OCI-LY3 (cell line): ENCODE results near the gene PSME4.

ENCODE experiments used
- H2AFZ ChIP-seq: fragments of 200-600, 300-600 bp; shearing (Covaris generic); 2 replicates; pipeline ENCODE4 v1.6.0; 2014; ENCODE audit warnings: antibody characterized with exemption, low read depth, low read length
- H3K27ac ChIP-seq: fragments of 200-600, 300-600 bp; sonication (generic); 2 replicates; pipeline ENCODE4 v1.5.1; 2014; ENCODE audit warnings: mild to moderate bottlenecking, low read length, moderate library complexity, mixed read lengths
- H3K27me3 ChIP-seq: fragments of 200-600, 300-600 bp; sonication (generic); 2 replicates; pipeline ENCODE4 v1.6.1; 2014; ENCODE audit warnings: low read depth, low read length, mixed read lengths
- H3K36me3 ChIP-seq: fragments of 200-600, 300-600 bp; sonication (generic); replicated peaks from 2 replicates; pipeline ENCODE3; 2014; ENCODE audit warnings: low read depth, low read length, mixed read lengths
- H3K4me1 ChIP-seq: fragments of 300-600, 200-600 bp; sonication (generic); 2 replicates; pipeline ENCODE4 v1.6.1; 2014; ENCODE audit warnings: low read length, mixed read lengths
- H3K4me2 ChIP-seq: fragments of 200-600, 300-600 bp; sonication (generic); 2 replicates; pipeline ENCODE4 v1.6.1; 2014; ENCODE audit warnings: low read length, mixed read lengths
- H3K4me3 ChIP-seq: fragments of 300-600, 200-600 bp; sonication (generic); 2 replicates; pipeline ENCODE4 v1.5.1; 2014; ENCODE audit warnings: antibody characterized with exemption, mild to moderate bottlenecking, low read length, moderate library complexity
- H3K79me2 ChIP-seq: fragments of 300-600, 200-600 bp; shearing (Covaris generic); 2 replicates; pipeline ENCODE4 v1.6.1; 2014; ENCODE audit warnings: mild to moderate bottlenecking, low read length, mixed read lengths
- H3K9ac ChIP-seq: fragments of 300-600, 200-600 bp; shearing (Covaris generic); 2 replicates; pipeline ENCODE4 v1.6.0; 2014; ENCODE audit warnings: mild to moderate bottlenecking, low read length, moderate library complexity
- H3K9me3 ChIP-seq: fragments of 200-600, 300-600 bp; shearing (Covaris generic); 2 replicates; pipeline ENCODE4 v1.6.1; 2014; ENCODE audit warnings: low read length, mixed read lengths; ENCODE audit not compliant: insufficient read depth
- H4K20me1 ChIP-seq: fragments of 200-600, 300-600 bp; sonication (generic); 2 replicates; pipeline ENCODE4 v1.6.1; 2016; ENCODE audit warnings: low read length, mixed read lengths; ENCODE audit not compliant: insufficient read depth
- CTCF ChIP-seq: fragments of 200-600, 300-600 bp; sonication (generic); IDR thresholded peaks from 2 replicates; pipeline ENCODE4 v1.5.1; 2014; ENCODE audit warnings: antibody characterized with exemption, low read length, low read depth
- EZH2phosphoT487 ChIP-seq: fragments of 200-600 bp; shearing (Covaris generic); IDR thresholded peaks from 2 replicates; pipeline ENCODE4 v1.6.1; 2018; ENCODE audit warnings: antibody characterized with exemption, mixed run types, low read depth

Gene PSME4

GRCh38 chr2:53911434-53912189 is 59.2 kb downstream of the PSME4 start:
- Histone ChIP-seq H4K20me1 (no peaks in the 10 kb centered on the region), H3K4me2 (no peak overlapping the region), H2AFZ (no peak overlapping the region), H3K27ac (no peak overlapping the region), H3K36me3 (peaks cover 19% of the 10 kb centered on the region), H3K79me2 (no peaks in the 10 kb centered on the region), H3K4me3 (no peak overlapping the region), H3K4me1 (peaks cover 17% of the 10 kb centered on the region), H3K9me3 (no peaks in the 10 kb centered on the region), H3K9ac (no peak overlapping the region), H3K27me3 (no peaks in the 10 kb centered on the region)
- TF ChIP-seq CTCF = no peak
- no peak for TF ChIP-seq EZH2phosphoT487

GRCh38 chr2:53907582-53907981 is 63.2 kb downstream of the PSME4 start:
- Histone ChIP-seq H3K36me3 (peaks cover 26% of the 10 kb centered on the region), H4K20me1 (no peaks in the 10 kb centered on the region), H3K27me3 (no peaks in the 10 kb centered on the region), H3K9ac (no peak overlapping the region), H3K4me3 (no peak overlapping the region), H2AFZ (no peak overlapping the region), H3K79me2 (no peaks in the 10 kb centered on the region), H3K27ac (no peak overlapping the region), H3K9me3 (no peaks in the 10 kb centered on the region), H3K4me2 (no peak overlapping the region), H3K4me1 (no peaks in the 10 kb centered on the region)
- no peak for TF ChIP-seq EZH2phosphoT487
- TF ChIP-seq CTCF = no peak

- Histone ChIP-seq H4K20me1 (no peaks in the 10 kb centered on the region), H3K4me1 (no peaks in the 10 kb centered on the region), H3K4me3 (no peak overlapping the region), H3K9ac (no peak overlapping the region), H3K36me3 (peaks cover 34% of the 10 kb centered on the region), H3K9me3 (no peaks in the 10 kb centered on the region), H3K4me2 (no peak overlapping the region), H2AFZ (no peak overlapping the region), H3K27me3 (no peaks in the 10 kb centered on the region), H3K27ac (no peak overlapping the region), H3K79me2 (no peaks in the 10 kb centered on the region)
- TF ChIP-seq EZH2phosphoT487 (no peak), CTCF (no peak)
Measured at GRCh38 chr2:53905396-53905795, 65.4 kb downstream of the PSME4 start.

- no peak for TF ChIP-seq EZH2phosphoT487
- TF ChIP-seq CTCF = peak; percentile 6; the same call in 1 of the 2 replicates
- no peaks in the 10 kb centered on the region for H4K20me1 ChIP-seq
- no peak overlapping the region for H3K27ac ChIP-seq
- no peak overlapping the region for H3K4me2 ChIP-seq
- H3K36me3 ChIP-seq = peaks cover 35% of the 10 kb centered on the region
- H3K4me3 ChIP-seq = no peak overlapping the region
- H3K27me3 ChIP-seq = no peaks in the 10 kb centered on the region
- no peak overlapping the region for H3K9ac ChIP-seq
- no peaks in the 10 kb centered on the region for H3K9me3 ChIP-seq
- no peaks in the 10 kb centered on the region for H3K4me1 ChIP-seq
- no peak overlapping the region for H2AFZ ChIP-seq
- no peaks in the 10 kb centered on the region for H3K79me2 ChIP-seq
Measured at GRCh38 chr2:53903011-53903410, 67.8 kb downstream of the PSME4 start.
